GM13977 (cell line): ENCODE results near the gene H2BK1.

ENCODE experiments used
- DNase-seq: peaks from one replicate; pipeline ENCODE4 v3.0.0; 2012; ENCODE audit warnings: low spot score
- CTCF ChIP-seq: IDR thresholded peaks from 2 replicates; pipeline ENCODE4 v1.5.1; 2012; ENCODE audit warnings: mild to moderate bottlenecking, control low read depth; ENCODE audit not compliant: insufficient read depth; ENCODE audit errors: extremely low read depth, missing control alignments
- in situ Hi-C: fragments of 300-500 bp; cut with MboI; formaldehyde crosslinking; loops from one replicate; pipeline ENCODE4 v1.12.0; 2022; ENCODE audit warnings: low sequenced_read_pairs, low pct_unique_long_range_greater_than_20kb, mixed read lengths, inconsistent platforms; ENCODE audit not compliant: unreplicated experiment

Gene H2BK1

GRCh38 chr7:151209588-151209987 lies 700 bp downstream of the H2BK1 start:
- TF ChIP-seq CTCF: no peak
- in situ Hi-C loops: no loop called here
- no peak for DNase-seq

GRCh38 chr7:151208253-151208862 lies 1.9 kb downstream of the H2BK1 start:
- no peak for DNase-seq
- in situ Hi-C loops: no loop called here
- TF ChIP-seq CTCF: no peak

- no peak for TF ChIP-seq CTCF
- DNase-seq: no peak
- in situ Hi-C loops: no loop called here
These were observed 2.5 kb downstream of the H2BK1 start for GRCh38 chr7:151207804-151208203.

- DNase-seq: no peak
- in situ Hi-C loops: no loop called here
- no peak for TF ChIP-seq CTCF
These were observed 3.0 kb downstream of the H2BK1 start for GRCh38 chr7:151207315-151207714.

- in situ Hi-C loops: no loop called here
- no peak for TF ChIP-seq CTCF
- DNase-seq: no peak
These were observed 3.4 kb downstream of the H2BK1 start for GRCh38 chr7:151206914-151207313.

GRCh38 chr7:151205730-151206129 lies 4.6 kb downstream of the H2BK1 start:
- in situ Hi-C loops: no loop called here
- no peak for TF ChIP-seq CTCF
- no peak for DNase-seq

GRCh38 chr7:151204383-151205032 lies 5.8 kb downstream of the H2BK1 start:
- in situ Hi-C loops: no loop called here
- no peak for TF ChIP-seq CTCF
- DNase-seq: no peak
